ENCODE results near the gene TEX14.

TEX14 gene, protein sequence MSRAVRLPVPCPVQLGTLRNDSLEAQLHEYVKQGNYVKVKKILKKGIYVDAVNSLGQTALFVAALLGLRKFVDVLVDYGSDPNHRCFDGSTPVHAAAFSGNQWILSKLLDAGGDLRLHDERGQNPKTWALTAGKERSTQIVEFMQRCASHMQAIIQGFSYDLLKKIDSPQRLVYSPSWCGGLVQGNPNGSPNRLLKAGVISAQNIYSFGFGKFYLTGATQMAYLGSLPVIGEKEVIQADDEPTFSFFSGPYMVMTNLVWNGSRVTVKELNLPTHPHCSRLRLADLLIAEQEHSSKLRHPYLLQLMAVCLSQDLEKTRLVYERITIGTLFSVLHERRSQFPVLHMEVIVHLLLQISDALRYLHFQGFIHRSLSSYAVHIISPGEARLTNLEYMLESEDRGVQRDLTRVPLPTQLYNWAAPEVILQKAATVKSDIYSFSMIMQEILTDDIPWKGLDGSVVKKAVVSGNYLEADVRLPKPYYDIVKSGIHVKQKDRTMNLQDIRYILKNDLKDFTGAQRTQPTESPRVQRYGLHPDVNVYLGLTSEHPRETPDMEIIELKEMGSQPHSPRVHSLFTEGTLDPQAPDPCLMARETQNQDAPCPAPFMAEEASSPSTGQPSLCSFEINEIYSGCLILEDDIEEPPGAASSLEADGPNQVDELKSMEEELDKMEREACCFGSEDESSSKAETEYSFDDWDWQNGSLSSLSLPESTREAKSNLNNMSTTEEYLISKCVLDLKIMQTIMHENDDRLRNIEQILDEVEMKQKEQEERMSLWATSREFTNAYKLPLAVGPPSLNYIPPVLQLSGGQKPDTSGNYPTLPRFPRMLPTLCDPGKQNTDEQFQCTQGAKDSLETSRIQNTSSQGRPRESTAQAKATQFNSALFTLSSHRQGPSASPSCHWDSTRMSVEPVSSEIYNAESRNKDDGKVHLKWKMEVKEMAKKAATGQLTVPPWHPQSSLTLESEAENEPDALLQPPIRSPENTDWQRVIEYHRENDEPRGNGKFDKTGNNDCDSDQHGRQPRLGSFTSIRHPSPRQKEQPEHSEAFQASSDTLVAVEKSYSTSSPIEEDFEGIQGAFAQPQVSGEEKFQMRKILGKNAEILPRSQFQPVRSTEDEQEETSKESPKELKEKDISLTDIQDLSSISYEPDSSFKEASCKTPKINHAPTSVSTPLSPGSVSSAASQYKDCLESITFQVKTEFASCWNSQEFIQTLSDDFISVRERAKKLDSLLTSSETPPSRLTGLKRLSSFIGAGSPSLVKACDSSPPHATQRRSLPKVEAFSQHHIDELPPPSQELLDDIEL (N-terminal part only)

DNA sequence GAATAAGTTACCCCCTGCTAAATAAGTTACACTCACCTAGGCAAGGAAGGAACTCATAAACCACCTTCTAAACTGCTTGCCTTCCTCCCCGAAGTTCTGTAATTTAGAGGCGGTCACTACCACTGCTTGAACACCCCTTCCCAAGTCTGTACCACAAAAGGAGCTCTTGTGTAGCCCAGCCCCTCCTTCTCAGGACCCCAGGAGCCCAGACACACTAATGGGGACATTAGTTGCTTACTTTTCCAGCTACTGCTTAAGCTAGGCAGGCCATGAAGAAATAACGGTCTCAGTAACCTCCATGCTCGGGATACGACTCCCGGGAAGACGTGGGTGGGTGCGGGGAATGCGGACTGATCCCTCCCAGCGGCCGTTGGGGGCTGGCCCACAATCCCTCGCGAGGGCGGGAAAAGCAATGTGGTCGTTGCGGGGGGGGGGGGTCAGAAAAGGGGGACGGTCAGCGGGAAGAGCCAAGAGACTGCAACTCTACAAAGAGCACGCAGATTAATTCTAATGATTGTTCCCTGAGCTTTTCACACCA is at the start of gene TEX14:
TSS of gene TEX14 (minus strand) at position 345 of the 538 bp plus-strand sequence. CDS start 40,044 bp downstream, outside the sequence.
- DNase-seq (ENCODE audit: low read depth): no peak

DNA sequence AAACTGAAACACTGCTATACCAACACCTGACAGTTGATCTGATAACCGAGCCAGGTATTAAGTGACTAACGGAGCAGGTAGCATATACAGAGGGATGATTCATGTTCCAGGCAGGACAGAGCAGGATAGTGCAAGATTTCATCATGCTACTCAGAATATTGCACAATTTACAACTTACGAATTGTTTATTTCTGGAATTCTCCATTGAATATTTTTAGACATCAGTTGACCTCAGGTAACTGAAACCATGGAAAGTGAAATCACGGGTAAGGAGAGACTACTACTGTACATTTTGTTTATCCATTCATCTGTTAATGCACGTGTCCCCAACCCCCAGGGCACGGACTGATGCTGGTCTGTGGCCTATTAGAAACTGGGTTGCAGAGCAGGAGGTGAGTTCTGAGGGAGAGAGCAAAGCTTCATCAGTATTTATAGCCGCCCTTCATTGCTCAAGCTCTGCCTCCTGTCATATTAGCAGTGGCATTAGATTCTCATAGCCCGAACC is 49.3 kb upstream of the TEX14 start:
- DNase-seq (ENCODE audit: low read depth): peak; percentile 45

DNA sequence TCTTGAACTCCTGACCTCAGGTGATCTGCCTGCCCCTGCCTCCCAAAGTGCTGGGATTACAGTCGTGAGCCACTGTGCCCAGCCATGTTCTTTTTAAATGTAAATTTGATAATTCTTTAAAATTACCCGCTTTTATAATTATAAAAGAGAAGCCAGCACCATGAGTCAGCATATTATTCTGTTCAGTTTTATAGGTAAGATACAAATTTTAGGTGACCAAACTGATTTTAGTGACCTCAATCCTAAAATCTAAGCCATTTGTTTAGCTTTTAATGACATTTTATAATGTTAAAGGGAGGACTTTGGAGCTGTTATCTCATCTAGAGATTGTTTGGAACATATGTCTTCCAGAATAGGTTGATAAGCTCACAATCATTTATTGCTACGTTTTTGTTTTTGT is 43.0 kb upstream of the TEX14 start:
- no peak for DNase-seq (ENCODE audit: low read depth)

DNA sequence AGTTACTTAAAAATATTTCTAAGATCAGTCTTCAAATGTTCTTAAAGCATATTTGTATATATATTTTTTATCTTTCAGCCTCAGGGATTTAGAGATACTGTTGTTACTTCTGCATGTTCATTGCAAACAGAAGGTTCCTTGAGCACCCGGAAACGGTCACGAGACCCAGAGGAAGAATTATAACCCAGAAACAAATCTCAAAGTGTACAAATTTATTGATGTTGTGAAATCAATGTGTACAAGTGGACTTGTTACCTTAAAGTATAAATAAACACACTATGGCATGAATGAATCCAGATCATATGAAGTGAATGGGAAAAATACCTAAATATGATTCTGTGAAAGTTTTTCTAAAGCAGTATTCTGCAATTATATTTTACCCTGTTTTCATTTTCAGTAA is 42.2 kb upstream of the TEX14 start:
- DNase-seq (ENCODE audit: low read depth): no peak

DNA sequence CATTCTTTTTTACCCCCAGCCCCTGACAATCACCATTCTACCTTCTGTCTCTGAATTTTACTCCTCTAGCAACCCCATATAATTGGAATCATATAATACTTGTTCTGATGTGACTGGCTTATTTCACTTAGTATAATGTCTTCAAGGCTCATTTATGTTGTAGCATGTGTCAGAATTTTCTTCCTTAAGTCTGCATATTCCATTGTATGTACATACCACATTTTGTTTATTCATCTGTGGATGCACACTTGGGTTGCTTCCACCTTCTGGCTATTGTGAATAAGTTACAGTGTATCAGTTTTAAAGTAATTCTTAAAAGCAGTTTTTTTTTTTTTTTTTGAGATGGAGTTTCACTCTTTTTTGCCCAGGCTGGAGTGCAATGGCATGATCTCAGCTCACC is 39.1 kb upstream of the TEX14 start:
- DNase-seq (ENCODE audit: low read depth): no peak

DNA sequence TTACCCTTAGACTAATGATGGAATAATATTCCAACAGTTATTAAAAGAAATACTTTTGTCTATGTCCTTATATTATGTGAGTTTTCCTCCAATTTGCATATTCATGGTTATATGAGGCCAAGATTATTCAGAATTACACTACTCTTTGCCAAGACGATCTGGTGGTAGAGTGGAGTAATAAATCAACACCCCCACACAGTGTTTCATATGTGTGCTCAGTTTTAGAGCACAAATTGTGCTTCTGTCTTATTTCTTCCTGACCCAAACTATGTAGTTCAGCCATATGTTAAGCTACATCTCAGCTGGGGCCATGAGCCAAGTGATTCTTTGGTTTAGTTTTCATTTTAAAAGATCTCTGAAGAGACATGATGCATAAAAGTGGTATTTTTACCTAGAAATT is 37.0 kb upstream of the TEX14 start:
- no peak for DNase-seq (ENCODE audit: low read depth)

DNA sequence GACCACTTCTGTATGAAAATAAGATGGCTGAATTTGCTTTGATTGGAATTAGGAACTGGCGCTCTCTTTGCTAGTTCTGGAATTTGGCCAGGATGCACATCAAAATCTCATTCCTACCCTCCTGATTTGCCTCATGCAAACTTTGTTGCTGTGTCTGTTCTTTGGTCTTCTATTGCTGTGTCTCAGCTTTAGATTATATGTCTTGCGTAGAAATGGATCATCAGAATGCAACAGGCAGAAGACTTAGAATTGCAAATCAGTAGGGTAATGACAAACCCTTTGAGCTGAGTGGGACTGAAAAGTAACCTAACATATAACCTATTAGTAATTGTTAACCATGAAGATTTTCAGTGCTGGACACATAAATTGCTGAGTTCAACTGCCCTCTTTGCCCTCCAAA is 30.9 kb upstream of the TEX14 start:
- no peak for DNase-seq (ENCODE audit: low read depth)

DNA sequence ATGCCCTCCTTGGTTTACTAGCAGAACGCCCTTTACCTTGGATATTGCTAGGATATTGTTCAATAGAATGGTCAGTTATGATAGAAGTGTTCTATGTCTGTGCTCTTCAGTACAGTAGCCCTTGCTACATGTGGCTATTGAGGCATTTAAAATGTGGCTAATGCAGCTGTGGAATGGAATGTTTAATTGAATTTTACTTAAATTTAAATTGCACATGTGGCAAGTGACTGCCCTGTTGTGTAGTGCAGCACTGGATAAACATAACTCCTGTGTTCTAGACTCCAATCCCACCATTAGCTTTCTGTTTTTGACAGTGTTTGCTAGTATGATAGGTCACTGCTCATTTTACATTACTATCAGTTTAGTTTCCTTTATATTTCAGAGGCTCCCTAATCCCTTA is 30.4 kb upstream of the TEX14 start:
- no peak for DNase-seq (ENCODE audit: low read depth)

DNA sequence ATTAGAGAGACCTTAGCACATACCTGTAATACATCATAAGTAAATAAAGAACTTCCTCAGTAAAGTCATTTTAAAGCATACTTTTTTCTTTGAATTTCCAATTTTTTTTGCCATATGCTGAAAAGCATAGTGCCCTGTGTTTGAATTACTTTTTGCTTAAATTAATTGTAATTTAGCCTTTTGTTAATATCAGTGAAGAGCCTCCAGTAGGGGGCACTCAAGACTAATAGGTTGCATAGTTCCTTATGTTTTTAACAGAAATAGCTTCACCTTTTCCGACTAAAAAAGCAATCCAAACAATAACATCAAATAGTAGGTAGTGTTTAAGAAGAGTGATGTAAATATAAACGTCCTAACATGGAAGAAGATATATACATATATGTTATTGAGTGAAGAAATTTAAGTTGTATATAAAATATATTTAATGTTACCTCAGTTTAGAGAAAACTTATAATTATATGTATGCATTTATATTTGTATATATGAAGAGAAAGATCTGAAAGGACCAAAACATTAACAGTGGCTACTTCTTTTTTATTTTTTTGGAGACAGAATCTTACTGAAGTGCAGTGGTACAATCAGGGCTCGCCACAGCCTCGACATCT is 19.2 kb upstream of the TEX14 start:
- peak; percentile 42 for DNase-seq (ENCODE audit: low read depth)

DNA sequence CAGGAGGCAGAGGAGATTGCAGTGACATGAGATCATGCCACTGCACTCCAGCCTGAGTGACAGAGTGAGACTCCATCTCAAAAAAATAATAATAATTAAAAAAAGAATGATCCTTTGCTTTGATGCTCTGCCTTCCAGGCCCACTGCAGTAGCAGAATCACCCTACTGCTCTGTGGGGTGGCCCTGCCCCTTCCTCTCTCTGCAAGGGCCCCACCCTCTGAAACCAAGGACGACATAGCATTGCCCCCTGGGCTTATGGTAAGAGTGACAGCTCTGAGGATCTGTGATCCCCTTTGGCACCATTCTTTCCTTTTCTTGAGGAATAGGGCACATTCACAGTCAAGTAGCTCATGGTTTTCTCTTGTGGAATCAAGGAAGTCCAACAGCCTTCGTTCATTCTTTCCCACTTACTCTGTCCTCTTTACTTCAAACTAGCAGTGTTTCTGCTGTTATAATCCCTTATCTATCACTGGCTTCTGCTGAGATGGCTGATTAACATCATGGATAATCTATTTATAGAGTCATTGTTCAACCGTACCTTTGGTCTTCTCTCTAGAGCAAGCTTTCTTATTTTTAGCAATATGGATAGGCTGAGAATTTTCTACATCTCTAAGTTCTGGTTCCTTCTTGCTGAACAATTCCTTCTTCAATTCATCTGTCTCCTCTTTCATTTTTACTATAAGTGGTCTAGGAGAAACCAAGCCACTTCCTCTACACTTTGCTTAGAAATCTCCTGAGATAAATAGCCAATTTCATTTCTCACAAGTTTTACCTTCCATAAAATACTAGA is 14.7 kb upstream of the TEX14 start:
- no peak for DNase-seq (ENCODE audit: low read depth)

DNA sequence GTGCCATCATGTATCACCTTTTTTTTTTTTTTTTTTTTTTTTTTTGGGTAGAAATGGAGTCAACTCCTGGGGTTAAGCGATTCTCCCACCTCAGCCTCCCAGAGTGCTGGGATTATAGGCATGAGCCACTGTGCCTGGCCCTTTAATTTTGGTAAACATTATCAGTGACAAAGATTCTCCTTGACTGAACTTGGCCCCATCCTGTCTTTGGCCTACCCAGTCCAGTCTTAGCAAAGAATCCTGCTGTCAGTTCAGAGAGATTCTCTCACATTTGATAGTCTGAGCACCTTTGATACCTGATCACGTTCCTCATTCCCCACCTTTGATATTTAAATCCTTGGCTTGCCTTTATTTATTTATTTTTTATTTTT is 12.1 kb upstream of the TEX14 start:
- DNase-seq (ENCODE audit: low read depth): no peak

DNA sequence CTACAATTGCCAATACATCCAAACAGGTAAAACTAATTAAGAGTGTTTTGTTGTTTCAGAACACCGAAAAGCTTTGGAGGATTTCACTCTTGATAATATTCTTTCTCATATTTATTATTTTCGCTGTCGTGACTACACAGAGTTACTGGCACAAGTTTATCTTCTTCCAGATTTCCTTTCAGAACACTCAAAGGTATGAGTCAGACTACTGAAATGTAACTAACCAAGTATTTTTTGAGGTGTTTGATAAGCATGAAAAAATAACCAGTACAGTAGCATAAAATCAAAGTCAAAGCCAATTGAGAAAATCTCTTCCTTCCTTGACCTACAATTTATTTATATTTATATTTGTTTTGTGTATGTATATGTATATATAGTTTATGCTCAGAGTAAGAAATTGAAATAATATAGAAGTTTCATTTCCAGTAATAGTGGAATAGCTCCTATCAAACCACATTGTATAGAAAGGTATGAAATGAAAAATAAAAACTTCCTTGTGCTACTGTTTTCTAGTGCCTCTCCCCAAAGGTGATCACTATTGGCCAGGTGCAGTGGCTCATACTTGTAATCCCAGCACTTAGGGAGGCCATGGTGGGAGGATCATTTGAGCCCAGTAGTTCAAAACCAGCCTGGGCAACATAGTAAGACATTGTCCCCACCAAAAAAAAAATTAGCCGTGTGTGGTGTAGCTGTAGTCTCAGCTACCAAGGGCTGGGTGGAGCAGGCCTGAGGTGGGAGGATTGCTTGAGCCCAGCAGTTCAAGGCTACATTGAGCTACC is 11.5 kb upstream of the TEX14 start:
- no peak for DNase-seq (ENCODE audit: low read depth)

DNA sequence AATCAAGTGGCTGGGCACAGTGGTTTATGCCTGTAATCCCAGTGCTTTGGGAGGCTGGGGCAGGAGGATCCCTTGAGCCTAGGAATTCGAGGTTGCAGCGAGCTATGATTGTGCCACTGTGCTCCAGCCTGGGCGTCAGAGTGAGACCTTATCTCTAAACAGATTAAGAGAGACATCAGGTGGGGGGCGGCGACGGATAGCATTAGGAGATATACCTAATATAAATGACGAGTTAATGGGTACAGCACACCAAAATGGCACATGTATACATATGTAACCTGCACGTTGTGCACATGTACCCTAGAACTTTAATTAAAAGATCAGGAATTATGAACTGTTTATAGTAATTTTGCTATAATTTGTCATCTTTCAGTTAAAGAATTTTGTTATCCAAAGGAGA is 10.9 kb upstream of the TEX14 start:
- no peak for DNase-seq (ENCODE audit: low read depth)

DNA sequence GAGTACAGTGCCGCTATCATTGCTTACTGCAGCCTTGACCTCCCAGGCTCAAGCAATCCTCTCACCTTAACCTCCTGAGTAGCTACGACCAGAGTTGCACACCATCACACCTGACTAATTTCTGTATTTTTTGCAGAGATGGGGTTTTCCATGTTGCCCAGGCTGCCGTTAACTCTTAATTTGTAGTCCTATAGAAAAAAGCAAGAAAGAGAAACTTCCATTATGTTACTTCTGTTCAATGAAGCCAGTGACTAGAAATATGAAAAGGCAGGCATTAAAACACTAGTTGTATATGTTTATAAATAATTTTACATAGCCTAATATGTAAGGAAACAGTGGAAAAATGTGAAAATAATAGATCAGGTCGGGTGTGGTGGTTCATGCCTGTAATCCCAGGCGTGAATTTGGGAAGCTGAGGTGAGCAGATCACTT is 10.2 kb upstream of the TEX14 start:
- no peak for DNase-seq (ENCODE audit: low read depth)

DNA sequence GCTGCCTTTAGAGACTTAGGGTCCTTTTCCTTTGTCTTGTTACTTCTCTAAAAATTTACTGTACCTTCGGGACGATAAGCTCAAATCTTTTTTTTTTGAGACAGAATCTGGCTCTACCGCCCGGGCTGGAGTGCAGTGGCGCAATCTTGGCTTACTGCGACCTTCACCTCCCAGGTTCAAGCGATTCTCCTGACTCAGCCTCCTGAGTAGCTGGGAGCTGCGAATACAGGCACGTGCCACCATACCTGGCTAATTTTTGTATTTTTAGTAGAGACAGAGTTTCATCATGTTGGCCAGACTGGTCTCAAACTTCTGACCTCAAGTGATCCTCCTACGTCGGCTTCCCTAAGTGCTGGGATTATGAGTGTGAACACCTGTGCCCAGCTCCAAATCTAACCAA is 7.9 kb upstream of the TEX14 start:
- DNase-seq (ENCODE audit: low read depth): no peak

DNA sequence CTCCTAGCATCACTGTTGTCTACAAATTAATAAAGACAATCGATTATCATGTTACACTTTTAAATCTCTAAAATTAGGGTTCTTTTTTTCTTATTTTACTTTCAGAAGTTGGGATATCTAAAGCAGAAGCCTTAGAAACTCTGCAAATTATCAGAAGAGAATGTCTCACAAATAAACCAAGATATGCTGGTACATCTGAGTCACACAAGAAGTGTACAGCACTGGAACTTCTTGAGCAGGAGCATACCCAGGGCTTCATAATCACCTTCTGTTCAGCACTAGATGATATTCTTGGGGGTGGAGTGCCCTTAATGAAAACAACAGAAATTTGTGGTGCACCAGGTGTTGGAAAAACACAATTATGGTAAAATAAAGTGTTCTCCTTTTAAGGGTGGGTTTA is 3.0 kb upstream of the TEX14 start:
- DNase-seq (ENCODE audit: low read depth): no peak

DNA sequence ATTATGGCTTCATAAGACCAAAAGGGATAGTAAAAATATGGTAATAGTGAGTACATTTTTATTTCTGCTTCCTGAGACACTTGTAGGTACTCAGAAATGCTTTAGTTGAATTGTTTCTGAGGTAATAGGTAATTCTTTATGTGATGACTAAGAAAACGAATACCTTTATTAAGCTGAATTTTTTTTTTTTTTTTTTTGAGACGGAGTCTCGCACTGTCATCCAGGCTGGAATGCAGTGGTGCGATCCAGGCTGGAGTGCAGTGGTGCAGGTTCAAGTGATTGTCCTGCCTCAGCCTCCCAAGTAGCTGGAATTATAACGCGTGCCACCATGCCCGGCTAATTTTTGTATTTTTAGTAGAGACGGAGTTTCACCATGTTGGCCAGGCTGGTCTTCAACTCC is 2.5 kb upstream of the TEX14 start:
- no peak for DNase-seq (ENCODE audit: low read depth)

DNA sequence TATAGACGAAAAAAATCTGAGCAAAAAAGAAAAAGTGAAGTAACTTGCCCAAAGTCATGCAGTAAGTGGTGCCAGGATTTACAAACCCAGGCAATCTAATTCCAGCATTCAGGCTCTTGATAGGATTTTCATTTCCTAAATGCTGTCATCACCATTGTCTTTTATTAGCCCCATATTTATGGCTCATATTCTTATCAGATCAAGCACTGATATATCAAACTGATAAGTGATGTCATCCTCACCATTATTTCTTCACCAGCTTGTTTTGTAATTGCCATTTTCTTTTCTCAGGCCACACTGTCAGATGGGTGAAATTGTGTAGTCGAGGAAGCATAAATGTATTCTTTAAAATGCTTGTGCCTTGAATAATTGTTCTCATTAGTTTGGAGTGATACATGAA is 1.9 kb upstream of the TEX14 start:
- no peak for DNase-seq (ENCODE audit: low read depth)

DNA sequence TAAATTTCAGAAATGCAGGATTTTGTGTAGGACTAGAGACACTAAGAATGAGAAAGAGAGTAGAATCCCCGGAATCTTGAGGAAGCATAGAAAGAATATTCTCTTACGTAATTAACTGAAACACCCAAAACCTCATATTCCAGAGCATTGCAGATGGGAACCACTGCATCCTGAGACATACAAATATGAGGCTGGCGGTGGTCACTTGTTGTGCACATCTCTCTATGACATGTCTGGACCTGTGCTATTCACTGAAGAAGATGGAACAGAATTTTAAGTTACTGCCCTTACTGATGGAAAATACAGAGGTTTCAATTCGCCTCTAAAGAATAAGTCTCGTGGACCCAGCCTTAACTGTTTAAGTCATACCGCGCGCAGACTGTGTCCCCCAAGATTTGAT is 1.4 kb upstream of the TEX14 start:
- DNase-seq (ENCODE audit: low read depth): no peak

Measured in fibroblast of gingiva (primary cell).